ENCODE measurements around the gene CLK4.

CLK4 gene

GRCh38 chr5:178622679-178623247 lies 4.1 kb downstream of the CLK4 start:
- Mint-ChIP-seq H3K9me3 (peaks cover 3% of the 10 kb centered on the region), H3K4me3 (no peak overlapping the region), H3K27me3 (no peaks in the 10 kb centered on the region), H3K27ac (no peak overlapping the region), H3K4me1 (ENCODE audit: low read depth) (peaks cover 68% of the 10 kb centered on the region), H3K36me3 (ENCODE audit: low read depth) (peaks cover 79% of the 10 kb centered on the region)
- DNase-seq: no peak

DNA sequence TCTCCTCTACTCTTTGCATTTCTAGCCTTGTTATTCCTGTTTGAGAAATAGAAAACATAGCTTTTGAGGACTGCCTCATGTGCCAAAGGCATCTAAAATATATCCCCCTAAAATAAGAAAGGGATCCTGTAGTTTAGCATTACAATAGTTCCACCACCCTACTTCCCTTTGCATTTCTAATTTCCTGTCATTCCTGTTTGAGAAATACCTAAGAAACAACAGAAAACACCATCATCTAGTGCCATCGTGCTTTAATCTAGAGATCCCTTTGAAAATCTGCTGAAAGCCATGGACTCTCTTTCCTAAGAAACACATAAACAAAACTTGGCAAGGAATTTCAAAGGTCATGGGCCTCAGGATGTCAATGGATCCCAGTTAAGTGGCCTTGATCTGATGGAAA lies 7.5 kb downstream of the CLK4 start:
- no peaks in the 10 kb centered on the region for H3K9me3 Mint-ChIP-seq
- peak overlapping the region; percentile 72 for H3K27ac Mint-ChIP-seq
- H3K27me3 Mint-ChIP-seq: no peaks in the 10 kb centered on the region
- peaks cover 53% of the 10 kb centered on the region for H3K4me1 Mint-ChIP-seq (ENCODE audit: low read depth)
- peaks cover 92% of the 10 kb centered on the region for H3K36me3 Mint-ChIP-seq (ENCODE audit: low read depth)
- no peak for DNase-seq
- no peak overlapping the region for H3K4me3 Mint-ChIP-seq

DNA sequence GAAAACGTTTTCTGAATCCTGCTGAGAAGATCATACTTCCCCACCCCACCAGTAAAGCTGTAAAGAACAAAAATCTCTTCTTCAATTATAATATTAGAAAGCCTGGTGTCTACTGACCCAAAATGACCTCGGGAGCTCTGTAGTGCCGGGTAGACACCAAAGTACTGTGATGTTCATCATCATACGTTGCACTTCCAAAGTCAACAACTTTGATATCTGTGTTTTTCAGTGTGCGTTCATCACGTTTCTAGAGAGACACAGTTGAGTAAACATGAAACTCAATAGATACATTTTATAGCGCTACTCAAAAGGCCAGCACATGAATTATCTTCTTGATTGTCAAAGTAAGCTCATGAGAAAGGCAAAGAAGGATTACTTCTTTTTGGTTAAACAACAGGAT lies 14.6 kb downstream of the CLK4 start:
- no peaks in the 10 kb centered on the region for H3K9me3 Mint-ChIP-seq
- peaks cover 84% of the 10 kb centered on the region for H3K36me3 Mint-ChIP-seq (ENCODE audit: low read depth)
- no peak for DNase-seq
- H3K27me3 Mint-ChIP-seq: no peaks in the 10 kb centered on the region
- H3K4me3 Mint-ChIP-seq: no peak overlapping the region
- H3K4me1 Mint-ChIP-seq (ENCODE audit: low read depth): peaks cover 15% of the 10 kb centered on the region
- no peak overlapping the region for H3K27ac Mint-ChIP-seq

DNA sequence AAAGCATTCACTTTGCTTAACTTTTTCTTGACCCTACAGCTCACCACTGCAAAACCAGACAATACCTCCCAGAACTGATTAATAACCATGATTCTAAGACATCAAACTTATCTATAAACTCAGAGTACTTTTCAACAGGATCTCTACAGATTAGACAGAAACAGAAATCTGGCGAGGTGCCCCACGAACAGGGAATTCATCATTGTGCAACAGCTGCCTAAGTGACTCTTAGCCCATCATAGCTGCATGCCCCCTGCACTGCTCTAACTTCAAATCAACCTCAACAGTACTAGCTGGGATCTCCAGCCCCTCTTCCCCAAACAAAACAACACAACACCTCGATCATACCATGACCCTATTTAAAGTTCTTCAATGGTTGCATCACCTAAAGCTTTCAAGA lies 20.6 kb downstream of the CLK4 start:
- no peak for DNase-seq
- Mint-ChIP-seq H3K9me3 (no peaks in the 10 kb centered on the region), H3K36me3 (ENCODE audit: low read depth) (peaks cover 85% of the 10 kb centered on the region), H3K27ac (no peak overlapping the region), H3K27me3 (no peaks in the 10 kb centered on the region), H3K4me1 (ENCODE audit: low read depth) (peaks cover 4% of the 10 kb centered on the region), H3K4me3 (no peak overlapping the region)

- Mint-ChIP-seq H3K36me3 (ENCODE audit: low read depth) (peaks cover 85% of the 10 kb centered on the region), H3K27ac (no peak overlapping the region), H3K4me3 (no peak overlapping the region), H3K27me3 (no peaks in the 10 kb centered on the region), H3K4me1 (ENCODE audit: low read depth) (peaks cover 3% of the 10 kb centered on the region), H3K9me3 (no peaks in the 10 kb centered on the region)
- DNase-seq: no peak
Measured at GRCh38 chr5:178605788-178606187, 21.1 kb downstream of the CLK4 start.

DNA sequence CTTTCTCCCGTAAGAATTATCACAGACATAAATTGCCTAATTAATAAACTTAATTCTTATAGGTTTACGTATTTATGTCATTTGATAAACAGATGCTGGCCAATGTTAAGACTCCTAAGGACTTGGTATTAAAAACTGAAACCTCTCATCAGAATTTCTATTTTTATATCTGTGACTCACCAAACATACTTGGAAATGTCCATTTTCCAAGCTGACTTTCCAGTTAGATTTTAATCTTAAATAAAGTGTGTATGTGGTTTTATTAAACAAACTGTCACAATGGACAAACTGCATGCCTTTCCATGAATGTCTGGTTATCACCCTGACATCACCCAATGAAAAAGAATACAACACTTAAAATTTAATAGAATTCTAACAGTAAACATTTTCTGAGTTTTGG lies 24.1 kb downstream of the CLK4 start:
- DNase-seq: no peak
- Mint-ChIP-seq H3K27ac (no peak overlapping the region), H3K4me1 (ENCODE audit: low read depth) (no peaks in the 10 kb centered on the region), H3K4me3 (no peak overlapping the region), H3K36me3 (ENCODE audit: low read depth) (peaks cover 93% of the 10 kb centered on the region), H3K9me3 (peaks cover 7% of the 10 kb centered on the region), H3K27me3 (no peaks in the 10 kb centered on the region)

DNA sequence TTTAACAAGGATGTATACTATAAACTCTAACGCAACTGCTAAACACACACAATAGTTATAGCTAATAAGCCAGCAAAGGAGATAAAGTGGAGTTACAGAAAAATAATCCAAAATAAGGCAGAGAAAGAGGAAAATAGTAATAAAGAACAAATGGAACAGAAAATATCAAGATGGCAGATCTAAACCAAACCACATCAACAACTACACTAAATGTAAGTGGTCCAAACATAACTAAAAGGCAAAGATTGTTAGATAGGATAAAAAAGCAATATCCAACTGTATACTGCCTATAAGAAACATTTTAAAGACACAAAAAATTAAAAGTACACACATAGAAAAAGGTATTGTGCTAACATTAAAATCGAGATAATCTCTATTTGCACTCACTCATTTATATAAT lies 31.1 kb downstream of the CLK4 start:
- H3K36me3 Mint-ChIP-seq (ENCODE audit: low read depth): peaks cover 66% of the 10 kb centered on the region
- no peak overlapping the region for H3K4me3 Mint-ChIP-seq
- no peak overlapping the region for H3K27ac Mint-ChIP-seq
- H3K4me1 Mint-ChIP-seq (ENCODE audit: low read depth): peaks cover 3% of the 10 kb centered on the region
- H3K9me3 Mint-ChIP-seq: peaks cover 28% of the 10 kb centered on the region
- peaks cover 12% of the 10 kb centered on the region for H3K27me3 Mint-ChIP-seq
- DNase-seq: no peak

DNA sequence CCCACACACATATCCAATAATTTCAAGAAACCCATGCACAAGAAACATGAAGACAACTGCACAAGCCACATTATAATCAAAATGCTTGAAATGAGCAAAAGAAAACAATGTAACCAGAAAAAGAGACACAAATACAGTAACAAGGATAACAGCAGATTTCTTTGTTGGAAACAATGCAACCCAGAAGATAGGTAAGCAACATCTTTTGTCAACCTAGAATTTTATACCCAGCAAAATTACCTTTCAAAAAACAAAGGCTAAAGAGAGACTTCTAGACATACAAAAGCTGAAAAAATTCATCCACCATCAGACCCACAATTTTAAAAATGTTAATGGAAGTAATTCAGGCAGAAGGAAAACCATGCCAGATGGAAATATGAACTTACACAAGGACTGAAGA lies 31.7 kb downstream of the CLK4 start:
- Mint-ChIP-seq H3K9me3 (peaks cover 28% of the 10 kb centered on the region), H3K36me3 (ENCODE audit: low read depth) (peaks cover 60% of the 10 kb centered on the region), H3K27me3 (peaks cover 16% of the 10 kb centered on the region), H3K4me3 (no peak overlapping the region), H3K4me1 (ENCODE audit: low read depth) (peaks cover 6% of the 10 kb centered on the region), H3K27ac (no peak overlapping the region)
- no peak for DNase-seq

DNA sequence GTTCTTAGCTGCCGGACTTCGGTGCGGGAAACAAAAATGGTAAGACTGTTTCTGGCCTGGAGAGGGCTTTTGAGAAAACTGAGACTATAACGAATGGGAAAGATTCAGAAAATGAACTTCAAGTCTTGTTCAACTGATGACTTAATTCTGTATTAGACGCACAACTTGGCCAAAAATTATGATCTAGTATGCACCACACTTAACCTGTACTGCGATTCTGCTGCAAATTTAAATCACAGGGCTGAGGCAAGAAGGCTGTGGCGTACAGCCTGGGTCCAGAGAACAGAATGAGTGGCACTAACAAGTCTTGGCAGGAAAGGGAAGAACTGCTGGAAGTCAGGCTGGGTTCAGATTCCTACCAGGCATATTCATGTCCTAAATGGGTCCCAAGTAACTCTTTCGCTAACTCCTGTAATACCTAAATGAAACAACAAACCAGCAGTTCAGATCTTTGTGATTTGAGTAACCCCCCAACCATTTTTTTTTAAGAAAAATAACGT lies 35.9 kb downstream of the CLK4 start:
- H3K9me3 Mint-ChIP-seq: peaks cover 18% of the 10 kb centered on the region
- peaks cover 6% of the 10 kb centered on the region for H3K4me1 Mint-ChIP-seq (ENCODE audit: low read depth)
- H3K36me3 Mint-ChIP-seq (ENCODE audit: low read depth): peaks cover 21% of the 10 kb centered on the region
- peaks cover 50% of the 10 kb centered on the region for H3K27me3 Mint-ChIP-seq
- peak overlapping the region; percentile 61 for H3K4me3 Mint-ChIP-seq
- DNase-seq: no peak
- H3K27ac Mint-ChIP-seq: no peak overlapping the region

DNA sequence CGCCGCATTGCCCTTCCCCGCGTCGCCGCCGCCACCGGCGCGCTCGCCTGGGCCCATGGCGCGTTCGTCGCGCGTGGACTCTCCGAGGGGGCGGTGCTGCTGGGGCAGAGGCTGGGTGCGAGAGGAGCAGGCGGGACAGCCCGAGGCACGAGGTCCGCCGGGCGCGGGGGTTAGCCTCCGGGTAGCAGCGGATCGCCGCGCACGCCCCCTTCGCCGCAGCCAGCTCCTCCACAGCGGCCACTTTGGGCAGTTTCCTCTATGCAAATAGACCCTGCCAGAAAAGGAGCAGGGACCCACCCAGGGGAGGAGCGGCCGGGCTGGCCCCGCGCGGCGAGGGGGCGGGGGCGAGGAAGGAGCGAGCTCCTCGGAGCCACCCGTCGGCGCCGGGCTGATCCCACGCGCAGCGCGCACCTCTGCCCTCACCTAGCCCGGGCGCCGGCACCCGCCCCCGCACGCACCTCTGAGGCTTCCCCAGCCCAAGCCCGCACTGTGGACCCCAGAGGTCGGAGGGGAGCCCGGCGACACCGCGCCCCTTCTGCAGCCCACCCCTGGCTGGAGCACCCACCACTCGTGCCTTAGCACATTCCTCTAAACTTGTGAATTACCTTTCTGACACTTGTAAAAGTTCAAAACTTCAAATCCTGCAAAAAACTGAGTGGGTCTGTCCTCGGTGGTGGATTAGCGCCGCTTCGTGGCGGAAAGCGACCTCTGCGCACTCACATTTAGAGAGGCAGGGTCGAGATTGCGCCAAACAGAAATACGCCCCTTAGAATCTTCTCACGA lies 36.5 kb downstream of the CLK4 start, which contains the start of gene COL23A1:
Gene COL23A1 (minus strand): TSS at position 253 of the 783 bp plus-strand sequence.
- peak within 1 kb of the TSS; percentile 61 for H3K4me3 Mint-ChIP-seq
- H3K27me3 Mint-ChIP-seq: peaks cover 53% of the 10 kb centered on the region
- H3K9me3 Mint-ChIP-seq: peaks cover 14% of the 10 kb centered on the region
- DNase-seq: peak; percentile 49
- no peak within 1 kb of the TSS for H3K27ac Mint-ChIP-seq
- H3K4me1 Mint-ChIP-seq (ENCODE audit: low read depth): peaks cover 6% of the 10 kb centered on the region
- H3K36me3 Mint-ChIP-seq (ENCODE audit: low read depth): peaks cover 16% of the 10 kb centered on the region

DNA sequence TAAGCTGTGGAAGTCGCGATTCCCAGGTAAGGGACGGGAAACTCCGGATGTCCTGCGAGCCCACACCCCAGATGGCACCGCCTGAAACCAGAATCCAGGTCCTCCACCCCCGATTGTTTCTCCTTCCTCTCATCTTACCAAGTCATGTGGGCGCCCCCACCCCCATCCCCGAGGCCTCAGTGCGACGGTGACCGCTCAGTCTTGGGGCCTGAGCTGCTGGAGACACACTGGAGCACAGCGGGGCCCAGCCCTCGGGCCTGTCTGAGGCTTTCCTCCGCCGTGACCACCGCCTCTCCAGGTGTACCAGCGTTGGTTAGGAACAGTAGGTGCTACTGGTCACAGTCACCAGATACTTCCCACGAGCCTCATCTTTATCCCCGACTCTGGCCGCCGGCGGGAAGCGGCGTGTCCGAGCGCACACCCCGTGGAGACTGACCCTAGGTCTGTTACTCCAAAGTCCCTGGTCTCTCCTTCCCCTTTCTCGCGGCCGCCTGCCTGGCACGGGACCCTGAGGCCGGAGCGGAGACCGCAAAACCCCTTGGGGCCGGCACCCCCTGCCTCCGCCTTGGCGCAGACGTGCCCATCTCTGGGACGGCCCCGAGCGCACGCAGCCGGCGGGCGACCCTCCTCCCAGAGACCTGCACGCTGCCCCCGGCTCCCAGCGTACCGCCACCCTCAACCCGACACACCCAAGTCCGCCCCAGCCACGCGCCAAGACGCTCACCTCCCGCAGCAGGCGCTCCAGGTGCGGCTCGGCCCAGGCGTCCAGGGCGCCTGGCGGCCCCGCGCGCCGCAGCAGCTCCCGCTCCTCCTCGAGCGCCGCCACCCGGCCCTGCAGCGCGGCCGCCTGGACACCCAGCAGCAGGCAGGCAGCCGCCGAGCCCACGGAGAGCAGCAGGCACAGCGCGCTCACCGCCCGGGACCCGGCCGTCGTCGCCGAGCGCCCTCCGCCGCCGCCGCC lies 37.4 kb downstream of the CLK4 start:
- DNase-seq: no peak
- peaks cover 8% of the 10 kb centered on the region for H3K36me3 Mint-ChIP-seq (ENCODE audit: low read depth)
- peaks cover 59% of the 10 kb centered on the region for H3K27me3 Mint-ChIP-seq
- H3K4me3 Mint-ChIP-seq: peak overlapping the region; percentile 31
- peaks cover 6% of the 10 kb centered on the region for H3K4me1 Mint-ChIP-seq (ENCODE audit: low read depth)
- peaks cover 7% of the 10 kb centered on the region for H3K9me3 Mint-ChIP-seq
- H3K27ac Mint-ChIP-seq: no peak overlapping the region

GRCh38 chr5:178588769-178589168 lies 38.1 kb downstream of the CLK4 start:
- H3K27me3 Mint-ChIP-seq: peaks cover 61% of the 10 kb centered on the region
- peaks cover 6% of the 10 kb centered on the region for H3K4me1 Mint-ChIP-seq (ENCODE audit: low read depth)
- H3K36me3 Mint-ChIP-seq (ENCODE audit: low read depth): peaks cover 1% of the 10 kb centered on the region
- H3K27ac Mint-ChIP-seq: no peak overlapping the region
- peak overlapping the region; percentile 27 for H3K4me3 Mint-ChIP-seq
- no peak for DNase-seq
- H3K9me3 Mint-ChIP-seq: peaks cover under 1% of the 10 kb centered on the region

- H3K36me3 Mint-ChIP-seq (ENCODE audit: low read depth): no peaks in the 10 kb centered on the region
- H3K27ac Mint-ChIP-seq: no peak overlapping the region
- H3K4me3 Mint-ChIP-seq: no peak overlapping the region
- peaks cover 6% of the 10 kb centered on the region for H3K4me1 Mint-ChIP-seq (ENCODE audit: low read depth)
- peaks cover 67% of the 10 kb centered on the region for H3K27me3 Mint-ChIP-seq
- no peak for DNase-seq
- no peaks in the 10 kb centered on the region for H3K9me3 Mint-ChIP-seq
Measured at GRCh38 chr5:178587763-178588611, 38.9 kb downstream of the CLK4 start.

GRCh38 chr5:178586396-178586795 lies 40.5 kb downstream of the CLK4 start:
- Mint-ChIP-seq H3K36me3 (ENCODE audit: low read depth) (no peaks in the 10 kb centered on the region), H3K27ac (no peak overlapping the region), H3K9me3 (no peaks in the 10 kb centered on the region), H3K4me3 (no peak overlapping the region), H3K4me1 (ENCODE audit: low read depth) (peaks cover 6% of the 10 kb centered on the region), H3K27me3 (peaks cover 67% of the 10 kb centered on the region)
- DNase-seq: no peak

Data from activated T-cell treated with anti-CD3 and anti-CD28 coated beads, Interleukin-2, amount 50 U/mL, for 24 hours (primary cell).